NCI-H1105 treated with DMSO at 0.1 percent for 48 hours (cell line): Measurements from ENCODE around the gene USP2.
A peak's percentile ranks its signal among the peaks of the same experiment; 100 is the strongest.

Source experiments
- DNase-seq: peaks from one replicate; lab custom pipeline; 2025; lab: John Stamatoyannopoulos, UW

The USP2 gene

GRCh38 chr11:119342362-119343130, 38.9 kb downstream of the USP2 start:
- no peak for DNase-seq

GRCh38 chr11:119342023-119342300, 39.5 kb downstream of the USP2 start:
- DNase-seq = no peak

GRCh38 chr11:119341222-119342022, 40.1 kb downstream of the USP2 start:
- no peak for DNase-seq

GRCh38 chr11:119340335-119341221, 40.9 kb downstream of the USP2 start, which contains the start of gene C1QTNF5:
Gene C1QTNF5, minus strand, starts transcription at chr11:119340883. Its CDS starts 486 bp downstream, at chr11:119340397.
- no peak for DNase-seq

GRCh38 chr11:119339589-119340334, 41.7 kb downstream of the USP2 start:
- peak; percentile 38 for DNase-seq

- no peak for DNase-seq
Observed at GRCh38 chr11:119338965-119339588, 42.4 kb downstream of the USP2 start.

- DNase-seq = peak; percentile 76
Observed at GRCh38 chr11:119338318-119338890, 43.1 kb downstream of the USP2 start.

GRCh38 chr11:119337581-119338317, 43.7 kb downstream of the USP2 start:
- no peak for DNase-seq

GRCh38 chr11:119336744-119337469, 44.6 kb downstream of the USP2 start:
- no peak for DNase-seq

- no peak for DNase-seq
Observed at GRCh38 chr11:119335655-119336543, 45.6 kb downstream of the USP2 start.

GRCh38 chr11:119335091-119335654, 46.3 kb downstream of the USP2 start:
- no peak for DNase-seq

- DNase-seq = peak; percentile 100
Observed at GRCh38 chr11:119334174-119334930, 47.1 kb downstream of the USP2 start, which contains the start of gene RNF26. Gene RNF26, plus strand, starts transcription at chr11:119334527. Its CDS starts 596 bp downstream, at chr11:119335123.

- DNase-seq = no peak
Observed at GRCh38 chr11:119332111-119332765, 49.3 kb downstream of the USP2 start.

- DNase-seq = no peak
Observed at GRCh38 chr11:119330237-119330636, 51.3 kb downstream of the USP2 start.

GRCh38 chr11:119329320-119329719, 52.2 kb downstream of the USP2 start:
- DNase-seq = no peak

GRCh38 chr11:119324189-119324588, 57.3 kb downstream of the USP2 start:
- DNase-seq = no peak
